DMS 273 (cell line): ENCODE results near the gene CCDC17.

Source experiments
- DNase-seq: peaks from one replicate; lab custom pipeline; 2025; ENCODE audit not compliant: unreplicated experiment; lab: John Stamatoyannopoulos, UW

The CCDC17 gene

DNA sequence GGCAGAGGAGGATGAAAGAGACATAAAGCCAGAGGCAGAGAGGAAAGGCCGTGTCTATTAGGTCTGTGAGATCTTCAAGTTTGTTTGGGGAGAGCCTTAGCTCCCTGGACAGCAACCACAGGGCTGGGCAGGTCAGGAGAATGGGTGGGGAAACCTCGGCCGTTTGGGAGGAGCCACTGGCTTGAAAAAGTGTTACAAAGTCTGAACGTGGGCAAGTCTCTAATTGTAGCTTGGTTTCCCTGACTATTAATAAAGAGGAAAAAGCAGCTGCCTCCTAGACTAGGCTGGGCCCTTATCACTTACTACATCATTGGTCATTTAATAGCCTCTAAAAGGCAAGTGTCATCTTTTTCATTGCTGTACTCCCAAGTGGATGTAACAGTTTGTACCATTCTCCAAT, at the start of gene CCDC17:
Gene CCDC17 (minus strand): TSS at position 83 of the 400 bp plus-strand sequence. CDS start 145 bp downstream, outside the sequence.
- DNase-seq, result no peak

DNA sequence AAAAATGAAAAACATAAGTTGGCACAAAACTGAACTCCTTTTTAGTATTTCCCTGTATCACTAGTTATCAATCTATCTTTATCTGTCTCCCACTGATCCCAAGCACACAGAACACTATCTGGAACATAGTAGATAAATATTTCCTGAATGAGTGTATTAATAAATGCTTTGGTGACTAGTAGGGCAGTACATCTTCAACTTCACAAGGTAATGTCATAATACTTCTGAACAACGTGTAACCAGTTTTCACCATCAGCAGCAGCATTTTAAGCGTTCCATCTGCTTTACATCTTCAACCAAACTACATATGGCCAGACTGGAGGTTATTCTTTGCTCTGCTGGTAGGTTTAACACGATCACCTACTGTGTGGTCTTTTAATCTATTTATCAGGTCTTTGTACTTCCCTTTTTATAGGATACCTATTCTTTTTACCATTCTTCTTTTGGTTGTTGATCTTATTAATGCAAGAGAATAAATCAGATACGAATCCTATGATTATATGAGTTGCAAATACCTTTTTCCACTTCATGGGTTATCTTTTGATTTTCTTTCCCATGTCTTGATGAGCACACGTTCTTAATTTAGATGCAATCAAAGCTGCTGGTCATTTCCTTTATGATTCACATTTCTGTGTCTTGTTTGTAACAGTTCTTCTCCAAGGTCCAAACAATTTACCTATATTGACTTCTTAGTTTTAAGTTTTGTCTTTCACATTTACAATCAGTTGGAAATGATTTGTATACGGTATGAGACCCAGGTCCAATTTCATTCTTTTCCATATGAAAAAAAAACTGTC, 46.2 kb upstream of the CCDC17 start:
- no peak for DNase-seq

DNA sequence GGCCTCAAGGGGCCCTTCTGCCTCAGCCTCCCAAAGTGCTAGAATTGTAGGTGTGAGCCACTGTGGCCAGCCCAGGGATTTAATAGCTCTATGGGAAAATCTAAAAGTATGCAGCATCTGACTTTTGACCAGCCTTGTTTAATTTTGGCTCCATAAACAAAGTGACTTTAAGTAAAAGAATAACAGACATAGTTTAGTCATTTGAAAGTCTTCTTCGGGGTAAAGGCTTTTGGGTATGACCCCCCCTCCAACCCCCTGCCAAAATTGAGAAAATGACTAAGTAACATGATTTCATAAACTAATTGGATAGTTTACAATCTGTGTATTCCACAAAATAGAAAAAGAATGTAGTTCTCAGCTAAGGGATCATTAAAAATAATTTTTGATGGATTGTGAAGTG, 45.5 kb upstream of the CCDC17 start:
- no peak for DNase-seq

DNA sequence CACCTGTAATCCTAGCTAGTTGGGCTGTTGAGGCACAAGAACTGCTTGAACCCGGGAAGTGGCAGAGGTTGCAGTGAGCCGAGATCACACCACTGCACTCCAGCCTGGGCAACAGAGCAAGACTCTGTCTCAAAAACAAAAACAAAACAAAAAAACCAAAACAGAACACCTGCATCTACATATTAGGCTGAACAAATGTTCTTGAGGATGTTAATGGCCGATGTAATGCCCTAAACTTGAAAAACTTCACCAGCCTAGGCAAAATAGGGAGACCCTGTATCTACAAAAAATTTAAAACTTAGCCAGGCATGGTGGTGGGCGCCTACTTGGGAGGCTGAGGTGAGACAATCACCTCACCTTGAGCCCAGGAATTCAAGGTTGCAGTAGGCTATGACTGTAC, 44.7 kb upstream of the CCDC17 start:
- DNase-seq, result no peak

DNA sequence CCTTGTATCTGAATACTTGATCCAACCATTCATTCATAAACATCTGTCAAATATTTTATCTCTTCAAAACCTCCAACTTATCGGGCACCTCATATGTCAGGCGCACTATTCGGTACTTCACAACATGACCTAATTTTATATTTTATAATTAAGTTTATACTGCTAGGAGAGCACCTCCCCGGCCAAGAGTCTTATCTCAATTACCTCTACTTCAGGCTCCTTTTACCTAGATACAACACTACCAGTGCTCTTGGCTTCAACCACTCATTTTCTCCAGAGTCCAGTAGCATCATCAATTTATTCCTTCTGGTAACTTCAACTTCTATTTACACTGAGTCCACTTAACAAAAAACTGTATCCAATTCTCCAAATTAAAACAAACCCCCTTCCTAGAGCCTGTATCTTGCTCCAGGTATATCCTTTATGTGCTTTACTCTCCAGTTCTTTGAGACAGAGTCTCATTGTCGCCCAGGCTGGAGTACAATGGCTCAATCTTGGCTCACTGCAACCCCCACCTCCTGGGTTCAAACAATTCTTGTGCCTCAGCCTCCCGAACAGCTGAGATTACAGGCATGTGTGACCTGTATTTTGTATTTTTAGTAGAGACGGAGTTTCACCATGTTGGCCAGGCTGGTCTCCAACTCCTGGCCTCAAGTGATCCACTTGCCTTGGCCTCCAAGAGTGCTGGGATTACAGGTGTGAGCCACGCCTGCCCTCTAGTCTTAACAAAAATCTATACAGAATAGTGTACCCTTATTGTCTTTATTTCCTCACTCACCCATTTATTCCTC, 43.7 kb upstream of the CCDC17 start:
- DNase-seq, result no peak

DNA sequence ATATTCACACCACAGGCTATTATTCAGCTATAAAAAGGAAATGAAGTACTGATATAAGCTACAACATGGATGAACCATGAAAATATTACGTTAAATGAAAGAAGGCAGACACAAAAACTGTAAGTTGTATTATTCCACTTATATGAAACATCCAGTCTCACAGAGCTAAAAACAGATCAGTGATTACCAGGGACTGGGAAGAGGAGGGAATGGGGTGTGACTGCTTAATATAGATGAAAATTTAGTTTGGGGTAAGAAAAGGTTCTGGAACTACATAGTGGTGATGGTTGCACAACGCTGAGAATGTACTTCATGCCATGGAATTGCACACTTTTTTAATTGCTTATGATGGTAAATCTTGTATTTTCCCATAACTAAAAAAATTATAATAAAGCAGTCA, 43.0 kb upstream of the CCDC17 start:
- DNase-seq, result no peak

DNA sequence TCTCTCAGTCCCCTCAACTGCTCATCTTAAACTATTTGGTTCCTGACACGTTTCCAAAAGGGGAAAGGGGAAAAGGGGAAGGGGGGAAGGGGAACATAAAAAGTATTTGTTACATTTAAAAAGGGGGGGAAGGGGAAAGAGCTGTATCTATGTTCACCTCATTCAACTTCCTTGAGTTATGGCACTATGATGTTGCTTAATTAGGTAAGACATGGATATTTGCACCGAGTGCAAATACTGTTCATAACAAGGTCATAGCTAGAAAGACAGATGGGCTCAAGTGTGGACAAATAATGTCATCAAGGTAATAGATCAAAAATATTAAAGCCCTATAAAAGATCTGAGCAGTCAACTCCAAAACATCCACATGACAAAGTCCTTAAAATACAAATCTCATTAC, 36.5 kb upstream of the CCDC17 start:
- no peak for DNase-seq

DNA sequence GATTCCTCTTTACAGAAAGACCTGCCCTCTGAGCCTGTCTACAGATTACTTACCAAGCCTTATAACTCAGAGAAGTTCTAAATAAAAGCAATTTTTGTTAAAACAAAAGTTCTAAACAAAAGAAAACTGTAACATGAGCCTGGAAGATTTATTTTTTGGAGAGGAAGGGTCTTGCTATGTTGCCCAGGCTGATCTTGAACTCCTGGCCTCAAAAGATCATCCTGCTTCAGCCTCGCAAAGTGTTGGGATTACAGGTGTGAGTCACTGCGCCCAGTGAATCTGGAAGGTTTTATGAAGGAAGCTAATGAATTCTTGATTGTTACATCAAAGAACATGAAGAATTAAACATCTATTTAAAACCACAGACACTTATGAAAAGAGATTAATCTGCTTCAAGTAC, 35.4 kb upstream of the CCDC17 start:
- DNase-seq, result no peak

DNA sequence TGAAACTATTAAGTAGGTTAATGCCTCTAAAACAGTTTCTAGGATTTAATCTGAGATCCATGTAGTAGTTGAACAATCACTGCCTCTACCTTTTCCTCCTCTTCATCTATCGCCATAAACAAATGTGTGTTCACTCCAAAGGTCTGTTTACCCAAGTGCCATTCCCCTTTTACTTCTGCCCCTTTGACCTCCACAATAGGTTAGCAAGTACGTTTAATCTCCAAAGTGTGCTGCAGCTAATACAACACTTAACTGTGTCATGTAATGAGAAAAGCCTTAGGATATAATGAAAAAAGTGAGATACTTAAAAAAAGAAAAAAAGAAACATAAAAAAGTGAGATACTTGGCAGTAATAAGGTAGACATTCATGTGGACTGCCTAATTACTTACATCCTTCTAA, 34.3 kb upstream of the CCDC17 start:
- no peak for DNase-seq

DNA sequence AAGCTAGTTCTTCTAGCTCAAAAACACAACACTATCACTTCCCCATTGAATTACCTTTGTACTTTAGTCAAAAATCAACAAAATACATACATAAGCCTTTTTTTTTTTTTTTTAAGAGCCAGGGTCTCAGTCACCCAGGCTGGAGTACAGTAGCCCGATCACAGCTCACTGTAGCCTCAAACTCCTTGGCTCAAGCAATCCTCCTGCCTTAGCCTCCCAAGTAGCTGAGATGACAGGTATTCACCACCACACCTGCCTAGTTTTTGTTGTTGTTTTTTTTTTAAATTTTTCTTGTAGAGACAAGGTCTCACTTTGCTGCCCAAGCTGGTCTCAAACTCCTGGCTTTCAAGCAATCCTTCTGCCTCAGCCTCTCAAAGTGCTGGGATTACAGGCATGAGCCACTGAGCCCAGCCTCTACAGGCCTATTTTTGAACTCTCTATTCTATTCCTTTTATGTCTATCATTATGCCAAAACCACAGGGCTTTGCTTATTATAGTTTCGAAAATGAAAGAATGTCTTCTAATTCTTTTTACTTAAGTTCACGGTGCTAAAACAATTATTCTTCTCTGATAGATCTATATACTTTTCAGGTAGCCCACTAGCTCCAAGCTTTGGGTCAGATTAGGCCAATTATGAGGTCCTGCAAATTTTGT, 32.8 kb upstream of the CCDC17 start:
- no peak for DNase-seq

DNA sequence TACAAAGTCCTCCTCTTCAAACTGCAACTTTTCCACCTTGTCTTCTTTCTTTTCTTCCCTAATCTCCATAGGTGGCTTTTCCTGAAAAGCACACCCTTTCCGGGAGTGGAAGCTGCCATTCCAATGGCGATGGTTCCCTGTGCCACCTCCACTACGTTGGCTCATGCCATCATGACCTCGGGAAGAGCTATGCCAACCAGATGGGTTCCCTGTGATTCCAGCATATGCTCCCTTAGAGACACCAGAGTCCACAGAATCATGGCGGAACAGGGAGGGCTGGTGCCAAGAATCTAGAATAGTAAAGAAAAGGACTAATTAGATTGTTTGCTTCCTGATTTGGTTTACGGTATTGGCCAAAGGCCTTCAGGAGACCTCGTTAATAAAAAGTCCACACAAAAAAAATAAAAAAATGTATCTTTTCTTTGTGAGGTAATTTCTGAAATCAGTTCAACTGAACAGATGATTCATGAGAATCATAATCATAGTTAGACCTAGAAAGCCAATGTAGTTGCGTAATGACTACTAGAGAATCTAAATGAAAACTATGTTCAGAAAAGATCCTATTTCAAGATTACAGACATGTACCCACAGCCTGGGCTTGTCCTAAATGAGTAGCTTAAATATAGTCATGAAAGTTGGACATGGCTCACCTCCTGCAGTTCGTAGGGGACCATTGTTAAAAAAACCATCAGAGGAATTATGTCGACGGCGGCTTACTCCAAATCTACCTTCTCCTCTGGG, 30.9 kb upstream of the CCDC17 start:
- no peak for DNase-seq

DNA sequence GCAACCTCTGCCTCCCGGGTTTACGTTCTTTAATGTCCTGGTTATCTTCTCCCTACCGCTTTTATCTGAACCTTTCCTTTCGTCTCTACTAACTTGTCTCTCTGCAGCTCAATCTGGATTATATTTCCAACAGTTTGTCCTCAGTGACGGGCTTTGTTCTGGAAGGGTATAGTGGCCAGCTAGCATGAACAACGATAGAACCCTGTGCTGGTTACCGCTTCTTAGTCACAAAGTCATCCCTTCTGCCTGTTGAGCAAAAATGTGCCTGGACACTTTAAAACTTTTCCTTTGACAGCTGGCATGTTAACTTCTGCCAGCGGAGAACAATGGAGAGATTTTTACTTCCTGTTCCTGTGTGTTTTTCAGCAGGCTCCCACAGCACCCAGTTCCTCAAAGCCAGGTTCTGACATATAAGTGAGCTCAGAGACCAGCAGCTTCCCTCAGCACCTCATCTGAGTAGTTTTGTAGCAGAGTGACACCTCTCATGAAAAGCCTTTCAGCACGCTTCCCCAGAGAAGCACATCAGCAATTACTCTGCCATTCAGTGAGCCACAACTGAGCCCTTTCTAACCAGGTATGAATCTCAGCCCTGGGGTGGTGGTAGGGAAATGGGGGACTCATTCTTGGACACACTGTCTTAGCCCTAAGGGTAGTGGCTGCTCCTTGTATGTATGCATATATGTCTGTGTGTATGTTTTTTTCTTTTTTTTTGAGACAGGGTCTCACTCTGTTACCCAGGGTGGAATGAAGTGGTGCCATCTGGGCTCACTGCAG, 23.6 kb upstream of the CCDC17 start:
- no peak for DNase-seq

DNA sequence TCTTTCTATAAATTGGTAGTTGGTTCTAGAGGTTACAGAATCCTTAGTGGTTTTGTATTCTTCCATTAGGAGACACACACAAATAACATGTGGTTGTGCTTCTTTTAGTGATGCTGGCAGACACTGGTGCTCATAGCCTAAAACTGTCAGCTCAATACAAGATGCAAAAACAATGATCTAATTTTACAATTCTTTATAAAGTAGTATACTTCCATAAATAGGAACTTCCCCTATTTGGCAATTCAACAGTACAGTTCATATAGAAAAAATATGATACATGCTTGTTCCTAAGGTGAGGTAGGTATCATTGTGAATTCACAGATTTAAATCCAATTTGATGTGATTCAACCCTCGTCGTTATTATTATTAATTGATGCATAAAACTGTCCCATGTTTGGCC, 20.8 kb upstream of the CCDC17 start:
- DNase-seq, result no peak

DNA sequence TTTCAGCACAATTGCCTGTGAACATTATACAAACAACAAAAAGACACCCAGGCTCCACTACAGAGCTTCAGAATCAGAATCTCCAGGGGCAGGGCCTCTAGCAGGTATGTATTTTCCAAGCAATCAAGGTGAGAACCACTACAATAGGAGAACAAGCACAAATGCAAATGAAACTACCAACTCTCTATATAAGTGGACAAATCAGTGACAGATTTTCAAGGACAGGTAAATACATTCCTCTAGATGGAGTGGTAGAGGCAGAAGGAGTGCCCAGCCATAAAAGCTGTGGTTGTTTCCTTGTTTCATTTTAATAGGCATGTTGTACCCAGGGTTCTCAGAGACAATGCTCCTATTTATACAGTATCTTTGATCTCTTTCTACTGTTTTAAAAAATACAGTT, 20.1 kb upstream of the CCDC17 start:
- no peak for DNase-seq

DNA sequence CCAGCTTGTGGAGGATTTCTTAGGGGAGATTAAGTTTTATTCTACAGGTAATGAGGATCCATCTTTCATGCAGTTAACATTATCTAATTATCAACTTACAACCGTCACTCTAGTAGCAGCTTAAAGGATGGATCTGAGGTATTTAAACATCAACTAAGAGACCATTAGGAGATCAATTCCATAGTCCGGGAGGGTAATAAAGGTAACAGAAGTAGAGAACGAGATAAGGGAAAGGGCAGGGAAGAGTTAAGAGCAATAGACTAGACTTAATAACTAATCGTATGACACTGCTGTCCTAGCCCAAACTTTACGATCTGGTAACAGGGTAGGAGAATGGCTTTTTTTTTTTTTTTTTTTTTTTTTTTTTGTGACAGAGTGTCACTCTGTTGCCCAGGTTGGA, 19.5 kb upstream of the CCDC17 start:
- DNase-seq, result no peak

DNA sequence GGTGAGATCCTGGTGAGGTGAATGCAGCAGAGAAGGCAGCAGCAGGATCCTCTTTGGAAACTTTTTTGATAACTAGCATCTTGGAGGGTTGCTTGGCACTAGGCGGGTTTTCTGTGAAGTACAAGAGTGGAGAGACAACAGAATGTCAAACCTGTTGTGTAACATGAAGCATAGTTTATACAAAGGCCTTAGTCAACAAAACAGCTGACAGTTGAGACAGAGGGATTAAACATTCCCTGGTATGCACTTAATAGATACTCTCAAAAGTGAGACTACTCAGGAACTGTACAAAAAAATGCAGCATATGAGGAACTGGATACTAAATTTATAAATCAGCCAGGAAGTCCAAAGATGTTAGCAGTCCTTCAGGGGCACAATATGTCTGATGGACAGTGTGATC, 16.4 kb upstream of the CCDC17 start:
- DNase-seq, result no peak

DNA sequence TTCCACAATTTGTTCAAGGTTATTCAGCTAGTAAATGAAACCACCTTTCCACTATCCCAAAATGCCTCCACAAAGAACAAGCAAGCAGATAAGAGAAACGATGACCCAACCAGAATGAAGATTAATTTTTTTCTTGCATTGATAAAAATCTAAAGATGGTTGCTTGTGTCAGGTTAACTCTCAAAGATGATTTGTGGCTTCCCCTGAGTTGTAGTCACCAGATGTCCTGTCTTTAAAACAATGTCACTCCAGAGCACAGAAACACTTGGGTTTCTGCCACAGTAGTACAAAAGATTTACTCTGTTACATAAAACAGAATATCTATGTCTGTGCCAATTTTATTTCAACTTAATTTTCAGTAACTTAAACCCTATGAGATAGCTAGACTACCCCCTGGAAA, 11.4 kb upstream of the CCDC17 start:
- no peak for DNase-seq

DNA sequence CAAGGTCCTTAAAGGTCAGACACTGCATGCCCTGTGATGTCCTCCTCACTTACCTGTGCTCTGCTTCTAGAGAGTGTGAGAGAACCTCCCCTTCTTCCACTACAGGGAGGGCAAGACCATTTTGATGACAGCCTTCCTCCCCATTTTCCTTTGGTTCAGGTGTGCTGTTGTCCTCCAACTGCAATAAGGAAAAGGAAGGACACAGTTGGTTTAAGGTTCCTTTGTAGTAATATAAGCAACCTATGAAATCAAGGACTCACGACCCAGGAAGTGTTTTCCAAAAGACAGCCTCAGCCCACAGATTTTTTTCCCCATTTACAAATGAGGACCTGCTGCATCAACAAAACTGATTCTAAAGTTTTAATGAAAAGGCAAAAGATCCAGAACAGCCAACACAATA, 6.6 kb upstream of the CCDC17 start:
- no peak for DNase-seq

DNA sequence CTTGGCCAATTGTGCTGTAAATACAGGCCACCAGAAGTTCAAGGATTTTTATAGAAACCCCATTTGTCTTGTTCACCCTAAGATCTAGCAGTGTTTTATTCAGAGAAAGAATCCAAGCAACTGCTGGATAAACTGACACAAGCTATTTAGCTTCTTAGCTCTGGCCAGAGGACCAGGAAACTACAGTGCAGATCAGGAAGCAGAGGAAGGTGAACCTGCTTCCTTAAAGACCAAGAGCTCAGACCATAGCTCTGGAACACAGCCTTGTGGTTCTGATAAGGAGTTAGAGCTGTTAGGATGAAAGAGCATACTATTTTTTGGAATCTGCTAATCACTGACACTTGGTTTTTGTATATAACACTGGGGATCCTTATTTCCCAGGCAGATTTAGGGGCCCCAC, 5.2 kb upstream of the CCDC17 start:
- DNase-seq, result no peak

DNA sequence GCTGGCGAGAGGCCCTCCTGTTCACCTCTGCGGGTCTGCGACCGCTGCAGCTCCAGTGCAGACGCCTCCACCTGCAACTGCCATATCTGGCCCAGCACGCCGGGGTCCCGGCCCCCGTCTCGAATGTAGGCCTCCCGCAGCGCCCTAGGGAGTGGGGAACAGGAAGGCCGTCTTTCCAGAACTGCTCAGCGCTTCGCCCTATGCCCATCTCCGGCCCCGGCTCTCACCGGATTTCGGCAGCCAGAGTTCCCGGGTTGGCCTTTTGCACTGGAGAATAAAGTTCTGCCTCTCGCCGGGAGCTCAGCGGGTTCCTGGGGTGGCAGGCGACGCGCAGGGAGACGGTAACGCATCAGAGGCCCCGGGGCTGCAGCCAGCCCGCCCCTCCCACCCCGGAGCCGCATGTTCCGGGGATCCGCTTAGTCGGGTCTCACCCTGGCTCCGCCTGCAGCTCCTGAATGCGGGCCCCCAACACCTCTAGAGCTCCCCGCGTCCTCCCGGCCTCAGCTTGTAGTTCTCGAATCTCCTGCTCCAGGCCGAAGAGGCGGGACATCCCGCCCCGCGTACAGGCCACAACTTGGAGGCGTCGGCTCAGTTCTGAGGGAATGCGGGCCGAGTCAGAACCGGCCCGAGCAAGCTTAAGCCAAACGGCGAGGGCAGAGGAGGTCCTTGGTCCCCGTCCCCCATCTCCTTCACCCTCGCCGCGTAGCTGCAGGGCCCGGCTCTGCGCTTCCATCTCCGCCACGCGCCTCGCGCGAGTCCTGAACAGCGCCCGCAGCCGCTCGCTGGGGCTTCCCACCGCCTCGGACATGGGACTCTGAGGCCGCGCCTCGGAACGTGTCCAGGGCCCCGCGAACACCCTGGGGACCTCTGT, 1.1 kb downstream of the CCDC17 start:
- DNase-seq, result no peak
